GM12878 (cell line): ENCODE data around the gene KLHL10. TPM values are rescaled to one million over a fixed set of nuclear protein-coding genes. Genes with fewer than 3 reads are reported as not detected.
"Not testable (repeated sequence)": the region's sequence is repeated elsewhere in the genome, so short reads cannot be mapped to it uniquely, and the experiment has no call there.

Experiments
- ATAC-seq: fragments of 200-7000 bp; cut with Tn5 transposase; 3 replicates; pipeline ENCODE4 v1.9.1; 2020; ENCODE audit warnings: mild to moderate bottlenecking, moderate library complexity
- BruUV-seq: library from RNA; stranded (reverse); fragments of 400-500 nt; replicated peaks from 2 replicates; lab custom pipeline; 2021; lab: Mats Ljungman, UMichigan
- CTCF ChIA-PET: fragments of 300-600 bp; sonication (Branson Sonifier 250); formaldehyde crosslinking; extraction: SDS; loops from one replicate; lab custom pipeline; 2021; ENCODE audit warnings: inconsistent platforms; lab: Yijun Ruan, JAX
- POLR2A ChIA-PET: fragments of 350-600 bp; formaldehyde crosslinking; extraction: SDS; loops from one replicate; lab custom pipeline; 2021; ENCODE audit warnings: inconsistent platforms; lab: Charles Lee
- RAD21 ChIA-PET: fragments of 300-600 bp; sonication (Branson Sonifier 250); formaldehyde crosslinking; loops from one replicate; lab custom pipeline; 2023; ENCODE audit warnings: antibody characterized with exemption; ENCODE audit not compliant: unreplicated experiment; lab: Charles Lee
- SMC1A ChIA-PET: fragments of 300-600 bp; sonication (Branson Sonifier 250); formaldehyde crosslinking; loops from one replicate; lab custom pipeline; 2023; ENCODE audit not compliant: unreplicated experiment, uncharacterized antibody; lab: Charles Lee
- DNase-seq: peaks from one replicate; pipeline ENCODE4 v3.0.0-alpha.2; 2011; ENCODE audit warnings: low read depth, low spot score
- FAIRE-seq: peaks from 3 replicates; lab custom pipeline; 2011; peaks lifted over from hg19 to GRCh38; lab: Jason Lieb, UNC
- H2AFZ ChIP-seq: 2 replicates; pipeline ENCODE4 v1.6.0; 2011; ENCODE audit warnings: low read depth, low read length, control low read depth; ENCODE audit not compliant: control insufficient read depth
- H3K27ac ChIP-seq: 2 replicates; pipeline ENCODE4 v1.5.1; 2011; ENCODE audit warnings: control low read depth; ENCODE audit not compliant: control insufficient read depth, insufficient read depth
- H3K27me3 ChIP-seq, 2 experiments: replicated peaks in 1 of 2; 2 replicates each; pipeline versions ENCODE4 v1.6.0 to v1.6.1; 2011; ENCODE audit warnings: low read length in 1 of 2; ENCODE audit not compliant: control insufficient read depth in 2 of 2, insufficient read depth in 2 of 2
- H3K36me3 ChIP-seq, 2 experiments: 2 replicates each; pipeline ENCODE4 v1.5.1; 2011; ENCODE audit warnings: low read length in 1 of 2; ENCODE audit not compliant: control insufficient read depth in 2 of 2, insufficient read depth in 2 of 2
- H3K4me1 ChIP-seq: 2 replicates; pipeline ENCODE4 v1.6.1; 2011; ENCODE audit warnings: mild to moderate bottlenecking, low read length, moderate library complexity, mixed read lengths; ENCODE audit not compliant: control insufficient read depth, insufficient read depth
- H3K4me2 ChIP-seq: 2 replicates; pipeline ENCODE4 v1.6.0; 2011; ENCODE audit warnings: control low read depth; ENCODE audit not compliant: control insufficient read depth, insufficient read depth
- H3K4me3 ChIP-seq: fragments of 200-600 bp; sonication (generic); 2 replicates; pipeline ENCODE4 v1.5.1; 2016
- H3K79me2 ChIP-seq: 2 replicates; pipeline ENCODE4 v1.6.0; 2011; ENCODE audit warnings: low read length; ENCODE audit not compliant: control insufficient read depth, insufficient read depth
- H3K9ac ChIP-seq: 2 replicates; pipeline ENCODE4 v1.8.0; 2011; ENCODE audit warnings: low read length, control low read depth, mixed read lengths; ENCODE audit not compliant: control insufficient read depth, insufficient read depth
- H3K9me3 ChIP-seq: replicated peaks from 3 replicates; pipeline ENCODE4 v1.5.1; 2011; ENCODE audit warnings: mild to moderate bottlenecking, low read length; ENCODE audit not compliant: control insufficient read depth, insufficient read depth
- H4K20me1 ChIP-seq: 2 replicates; pipeline ENCODE4 v1.6.0; 2011; ENCODE audit not compliant: control insufficient read depth, insufficient read depth
- BACH1 ChIP-seq: fragments of 450-650 bp; IDR thresholded peaks from 2 replicates; pipeline ENCODE4 v1.6.1; 2017; ENCODE audit warnings: mild to moderate bottlenecking, borderline replicate concordance
- MYC ChIP-seq: IDR thresholded peaks from 2 replicates; pipeline ENCODE4 v1.6.1; 2011; ENCODE audit warnings: mild to moderate bottlenecking, low read length, moderate library complexity, inconsistent platforms; ENCODE audit not compliant: insufficient read depth, insufficient replicate concordance, insufficient read length, severe bottlenecking
- POLR2A ChIP-seq: IDR thresholded peaks from 2 replicates; pipeline ENCODE4 v1.6.1; 2011; ENCODE audit warnings: low read depth, mild to moderate bottlenecking, low read length
- POU2F2 ChIP-seq: IDR thresholded peaks from 3 replicates; pipeline ENCODE4 v1.6.1; 2011; ENCODE audit warnings: low read depth, mild to moderate bottlenecking, low read length, borderline replicate concordance
- WRNIP1 ChIP-seq: IDR thresholded peaks from 2 replicates; pipeline ENCODE4 v1.6.1; 2011; ENCODE audit warnings: low read depth, low read length, improper control_type of control experiment, borderline replicate concordance
- ZBTB4 ChIP-seq: fragments of 450-650 bp; formaldehyde crosslinking; IDR thresholded peaks from 2 replicates; pipeline ENCODE4 v1.4.0; 2022; ENCODE audit warnings: mild to moderate bottlenecking, moderate library complexity
- WGBS: methylation state at CpG from one replicate; pipeline ENCODE4 v1.1.6; 2016; ENCODE audit warnings: low lambda C conversion rate; ENCODE audit not compliant: insufficient replicate concordance, insufficient coverage; ENCODE audit errors: missing lambda C conversion rate; 5-methylcytosine and 5-hydroxymethylcytosine counted together
- in situ Hi-C: fragments of 300-500 bp; cut with MboI; formaldehyde crosslinking; loops from 9 replicates; pipeline ENCODE4 v1.14.3; 2018; ENCODE audit warnings: mixed read lengths
- intact Hi-C: fragments of 100-400 bp; cut with micrococcal nuclease; formaldehyde crosslinking; loops from one replicate; pipeline ENCODE4 v1.14.2; 2022; ENCODE audit not compliant: unreplicated experiment
- polyA plus RNA-seq, 11 experiments: library from polyadenylated mRNA; depleted of rRNA in 4 of 11; unstranded in 6 of 11; stranded (reverse) in 5 of 11; fragments of >200 nt; fragmentation: Nextera tagmentation in 4 of 11; fragmentation: Illumina TruSeq in 1 of 11; extraction: Ambion mirVana in 4 of 11; extraction: Trizol in 1 of 11; gene quantifications; 1 replicate in 1 of 11; 2 replicates in 10 of 11; pipeline versions ENCODE4 v1.2.1 to v1.2.3, GENCODE V29; 2011 to 2016; ENCODE audit warnings: inconsistent platforms in 2 of 11, missing spikeins in 2 of 11, low read depth in 1 of 11
- total RNA-seq, 4 experiments: library from RNA; depleted of rRNA in 3 of 4; stranded (reverse); fragments of >200 nt in 3 of 4; fragmentation: Illumina TruSeq in 1 of 4; extraction: Trizol in 1 of 4; gene quantifications; 2 replicates each; pipeline versions ENCODE4 v1.2.1 to v1.2.3, GENCODE V29; 2013 to 2021
- TF ChIP-seq, protein P1 (sequence below): IDR thresholded peaks from 2 replicates; pipeline ENCODE4 v1.6.1; 2011; ENCODE audit warnings: mild to moderate bottlenecking, low read depth, low read length, moderate library complexity; ENCODE audit not compliant: insufficient replicate concordance

Gene KLHL10
- total and polyA plus RNA-seq, 10 of the 15 experiments (the other 5 are each of a cell fraction or from before 2014, with no cell fraction given), result 0.13 to 0.62 (median 0.20) TPM; not detected in 4

- Histone ChIP-seq H2AFZ (no peak overlapping the region), H3K27ac (no peak overlapping the region), H3K4me3 (no peak overlapping the region), H3K4me2 (no peak overlapping the region), H3K79me2 (no peaks in the 10 kb centered on the region), H3K27me3 (no peaks in the 10 kb centered on the region), H4K20me1 (no peaks in the 10 kb centered on the region), H3K36me3 (peaks cover 0 to 3% of the 10 kb centered on the region in 2 experiments; a peak in 1 of 4 replicates), H3K9ac (no peak overlapping the region), H3K9me3 (no peaks in the 10 kb centered on the region), H3K4me1 (no peaks in the 10 kb centered on the region)
- TF ChIP-seq POU2F2 (no peak), POLR2A (no peak), WRNIP1 (no peak), MYC (no peak), ZBTB4 (CRISPR knock-in tag) (no peak), BACH1 (no peak)
- TF ChIP-seq, protein P1, sequence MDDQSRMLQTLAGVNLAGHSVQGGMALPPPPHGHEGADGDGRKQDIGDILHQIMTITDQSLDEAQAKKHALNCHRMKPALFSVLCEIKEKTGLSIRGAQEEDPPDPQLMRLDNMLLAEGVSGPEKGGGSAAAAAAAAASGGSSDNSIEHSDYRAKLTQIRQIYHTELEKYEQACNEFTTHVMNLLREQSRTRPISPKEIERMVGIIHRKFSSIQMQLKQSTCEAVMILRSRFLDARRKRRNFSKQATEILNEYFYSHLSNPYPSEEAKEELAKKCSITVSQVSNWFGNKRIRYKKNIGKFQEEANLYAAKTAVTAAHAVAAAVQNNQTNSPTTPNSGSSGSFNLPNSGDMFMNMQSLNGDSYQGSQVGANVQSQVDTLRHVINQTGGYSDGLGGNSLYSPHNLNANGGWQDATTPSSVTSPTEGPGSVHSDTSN, result no peak
- ChIA-PET CTCF (no interaction called here), RAD21 (no interaction called here), POLR2A (no interaction called here), SMC1A (no interaction called here)
- FAIRE-seq, result no peak
- in situ Hi-C loops (no loop called here), intact Hi-C loops (no loop called here)
- no TSS peak for BruUV-seq
- no peak for DNase-seq
- no peak for ATAC-seq
- 76% methylated on average over 19 of the region's 19 CpGs for WGBS
These were observed 12.3 kb upstream of the KLHL10 start for GRCh38 chr17:41825175-41825845.

DNA sequence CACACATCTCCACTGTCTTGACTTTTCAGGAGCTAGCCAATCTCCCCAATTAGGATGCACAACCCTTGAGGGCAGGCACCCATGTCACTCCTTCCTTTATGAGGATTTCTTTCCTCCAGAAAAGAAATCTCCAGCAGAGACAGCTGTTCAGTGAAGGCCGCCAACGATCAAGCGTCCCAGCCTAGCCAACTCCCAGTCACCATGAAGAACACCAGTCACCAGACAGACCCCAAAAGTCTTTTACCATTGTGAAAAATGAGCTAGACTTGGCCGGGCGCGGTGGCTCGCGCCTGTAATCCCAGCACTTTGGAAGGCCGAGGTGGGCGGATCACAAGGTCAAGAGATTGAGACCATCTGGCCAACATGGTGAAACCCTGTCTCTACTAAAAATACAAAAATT lies 7.7 kb upstream of the KLHL10 start:
- H3K4me1 ChIP-seq, H3K27ac ChIP-seq, H3K4me2 ChIP-seq, intact Hi-C loops, RAD21 ChIA-PET, H2AFZ ChIP-seq, H4K20me1 ChIP-seq, H3K9me3 ChIP-seq, H3K4me3 ChIP-seq, H3K79me2 ChIP-seq, H3K9ac ChIP-seq, DNase-seq, H3K36me3 ChIP-seq, FAIRE-seq, in situ Hi-C loops, H3K27me3 ChIP-seq, ATAC-seq, BruUV-seq: not testable (repeated sequence)
- ChIA-PET CTCF (interaction anchor here (0.8 to 1.1 kb wide), 4 partner anchors 12 to 133 kb away, joined by 3 to 4 read pairs (median 3); no protein-coding TSS in a partner anchor), SMC1A (interaction anchor here (1.5 to 1.6 kb wide), 2 partner anchors 18 to 20 kb away, joined by 4 to 5 read pairs; no protein-coding TSS in a partner anchor), POLR2A (interaction anchor here (0.5 kb wide), 1 partner anchor 449 kb away, joined by 3 read pairs; no protein-coding TSS in a partner anchor)
- WGBS, result 88% methylated on average over 10 of the region's 10 CpGs
